Cardiac muscle cell (in vitro differentiated cells and primary cell): Measurements from ENCODE around the gene PIEZO1. TPM values are rescaled to one million over a fixed set of nuclear protein-coding genes. Genes with fewer than 3 reads are reported as not detected.
A peak's percentile ranks its signal among the peaks of the same experiment; 100 is the strongest.

Experiments
- DNase-seq, 2 donors: peaks; one replicate each; pipeline versions ENCODE4 v3.0.0 to v3.0.0-alpha.2; 2010 to 2017; ENCODE audit warnings: low read depth in 1 of 2, low spot score in 1 of 2
- H3K27ac ChIP-seq: fragments of 200-600 bp; sonication (generic); 2 replicates; pipeline ENCODE4 v1.5.1; 2016
- H3K27me3 ChIP-seq: fragments of 200-600 bp; sonication (generic); 2 replicates; pipeline ENCODE4 v1.6.0; 2016; ENCODE audit warnings: control low read depth
- H3K36me3 ChIP-seq: fragments of 200-600 bp; sonication (generic); 2 replicates; pipeline ENCODE4 v1.5.1; 2016; ENCODE audit warnings: control low read depth
- H3K4me1 ChIP-seq: fragments of 200-600 bp; sonication (generic); 2 replicates; pipeline ENCODE4 v1.8.1; 2017; ENCODE audit warnings: low read depth, mild to moderate bottlenecking, mixed run types
- H3K4me3 ChIP-seq: fragments of 200-600 bp; sonication (generic); 2 replicates; pipeline ENCODE4 v1.5.1; 2016; ENCODE audit warnings: mild to moderate bottlenecking
- H3K9me3 ChIP-seq: fragments of 200-600 bp; sonication (generic); 2 replicates; pipeline ENCODE4 v1.5.1; 2017; ENCODE audit warnings: low read depth, mild to moderate bottlenecking, control low read depth
- polyA plus RNA-seq: library from polyadenylated mRNA; unstranded; fragments of >200 nt; fragmentation: Nextera tagmentation; extraction: Ambion mirVana; gene quantifications from 2 replicates; pipeline ENCODE4 v1.2.1, GENCODE V29; 2016
- total RNA-seq: library from RNA; depleted of rRNA; stranded (reverse); fragments of >200 nt; gene quantifications from 2 replicates; pipeline ENCODE4 v1.2.3, GENCODE V29; 2016
- TF ChIP-seq, protein P1 (sequence below): IDR thresholded peaks from 2 replicates; pipeline ENCODE4 v1.5.1; 2012; ENCODE audit warnings: low read depth, mild to moderate bottlenecking, low read length

PIEZO1 gene
- total and polyA plus RNA-seq, 2 experiments from 2014 or later = 32.7 to 121 TPM

DNA sequence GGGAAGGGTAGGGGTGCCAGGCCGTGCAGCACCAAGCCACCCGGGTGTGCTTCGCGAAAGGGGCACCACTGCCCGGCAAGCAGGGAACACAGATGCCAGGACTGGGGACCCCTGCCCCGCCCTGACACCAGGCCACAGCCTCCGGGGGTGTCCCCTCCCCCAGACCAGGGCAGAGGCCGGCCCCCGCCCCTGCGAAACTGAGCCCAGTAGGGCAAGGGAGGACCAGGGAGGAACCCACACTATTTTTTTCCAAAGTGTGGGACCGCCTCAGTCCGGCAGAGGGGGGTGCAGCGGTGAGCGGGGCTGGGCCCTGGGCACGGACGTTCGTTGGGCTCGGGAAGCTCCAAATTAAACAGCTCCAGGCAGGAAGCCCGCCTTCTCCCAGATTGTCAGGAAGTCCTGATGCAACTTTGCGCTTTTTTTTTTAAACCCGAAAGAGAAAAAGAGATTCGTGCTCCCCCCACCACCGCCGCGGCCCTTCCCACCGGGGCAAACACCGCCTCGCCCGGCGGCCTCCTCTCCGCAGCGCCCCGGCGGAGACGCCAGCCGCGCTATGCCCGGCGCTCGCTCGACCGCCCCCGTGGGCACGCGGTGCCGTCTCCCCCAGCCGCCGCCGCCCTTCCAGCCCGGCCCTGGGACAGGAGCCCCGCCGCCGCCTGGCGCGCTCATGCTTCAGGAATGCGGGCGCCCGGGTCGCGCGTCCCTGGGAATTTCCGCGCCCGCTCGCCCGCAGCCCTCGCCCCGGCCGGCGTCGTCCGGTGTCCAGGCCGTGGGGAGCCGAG lies 755 bp downstream of the PIEZO1 start:
- peak; percentile 82 to 88 for DNase-seq
- Histone ChIP-seq H3K4me1 (peaks cover 17% of the 10 kb centered on the region), H3K4me3 (peak overlapping the region; percentile 68), H3K27me3 (no peaks in the 10 kb centered on the region), H3K27ac (peak overlapping the region; percentile 70), H3K36me3 (no peaks in the 10 kb centered on the region), H3K9me3 (no peaks in the 10 kb centered on the region)
- TF ChIP-seq, protein P1, sequence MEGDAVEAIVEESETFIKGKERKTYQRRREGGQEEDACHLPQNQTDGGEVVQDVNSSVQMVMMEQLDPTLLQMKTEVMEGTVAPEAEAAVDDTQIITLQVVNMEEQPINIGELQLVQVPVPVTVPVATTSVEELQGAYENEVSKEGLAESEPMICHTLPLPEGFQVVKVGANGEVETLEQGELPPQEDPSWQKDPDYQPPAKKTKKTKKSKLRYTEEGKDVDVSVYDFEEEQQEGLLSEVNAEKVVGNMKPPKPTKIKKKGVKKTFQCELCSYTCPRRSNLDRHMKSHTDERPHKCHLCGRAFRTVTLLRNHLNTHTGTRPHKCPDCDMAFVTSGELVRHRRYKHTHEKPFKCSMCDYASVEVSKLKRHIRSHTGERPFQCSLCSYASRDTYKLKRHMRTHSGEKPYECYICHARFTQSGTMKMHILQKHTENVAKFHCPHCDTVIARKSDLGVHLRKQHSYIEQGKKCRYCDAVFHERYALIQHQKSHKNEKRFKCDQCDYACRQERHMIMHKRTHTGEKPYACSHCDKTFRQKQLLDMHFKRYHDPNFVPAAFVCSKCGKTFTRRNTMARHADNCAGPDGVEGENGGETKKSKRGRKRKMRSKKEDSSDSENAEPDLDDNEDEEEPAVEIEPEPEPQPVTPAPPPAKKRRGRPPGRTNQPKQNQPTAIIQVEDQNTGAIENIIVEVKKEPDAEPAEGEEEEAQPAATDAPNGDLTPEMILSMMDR = peak; percentile 56

DNA sequence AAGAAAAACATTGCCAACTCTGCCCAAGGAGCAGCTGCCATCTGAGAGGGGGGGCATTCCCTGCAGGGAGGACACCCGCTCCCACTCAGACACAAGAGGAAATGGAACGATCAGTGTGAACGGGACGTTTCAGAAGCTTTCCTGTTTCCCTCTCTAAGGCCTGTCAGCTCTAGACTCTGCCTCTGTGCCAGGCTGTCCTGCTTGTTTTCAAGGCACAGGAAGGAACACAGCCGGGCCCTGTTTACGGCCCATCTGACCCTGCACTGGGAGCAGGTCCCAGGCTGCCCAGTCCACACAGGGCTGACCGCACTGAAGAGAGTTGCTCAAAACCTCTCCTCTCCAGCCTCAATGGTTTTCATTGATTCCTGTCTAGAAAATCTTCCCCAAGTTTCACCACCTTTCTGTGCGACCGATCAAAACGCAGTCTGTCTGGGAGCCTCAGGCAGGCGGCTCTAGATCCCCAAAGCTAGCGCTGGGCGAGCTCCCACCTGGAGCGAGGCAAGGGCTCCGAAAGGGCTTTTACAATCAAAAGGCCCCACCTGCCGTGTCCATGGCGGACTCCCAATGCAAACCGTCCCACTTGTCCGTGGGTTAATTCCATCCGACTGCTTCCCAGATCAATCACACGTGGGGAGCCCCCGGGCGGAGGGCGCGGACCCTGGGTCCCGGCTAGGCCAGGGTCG lies 1.5 kb downstream of the PIEZO1 start:
- DNase-seq = peak in 1 of 2 donors; percentile 45
- Histone ChIP-seq H3K27ac (peak overlapping the region; percentile 70), H3K36me3 (no peaks in the 10 kb centered on the region), H3K4me3 (no peak overlapping the region), H3K9me3 (no peaks in the 10 kb centered on the region), H3K4me1 (peaks cover 17% of the 10 kb centered on the region), H3K27me3 (no peaks in the 10 kb centered on the region)
- TF ChIP-seq, protein P1 = no peak

DNA sequence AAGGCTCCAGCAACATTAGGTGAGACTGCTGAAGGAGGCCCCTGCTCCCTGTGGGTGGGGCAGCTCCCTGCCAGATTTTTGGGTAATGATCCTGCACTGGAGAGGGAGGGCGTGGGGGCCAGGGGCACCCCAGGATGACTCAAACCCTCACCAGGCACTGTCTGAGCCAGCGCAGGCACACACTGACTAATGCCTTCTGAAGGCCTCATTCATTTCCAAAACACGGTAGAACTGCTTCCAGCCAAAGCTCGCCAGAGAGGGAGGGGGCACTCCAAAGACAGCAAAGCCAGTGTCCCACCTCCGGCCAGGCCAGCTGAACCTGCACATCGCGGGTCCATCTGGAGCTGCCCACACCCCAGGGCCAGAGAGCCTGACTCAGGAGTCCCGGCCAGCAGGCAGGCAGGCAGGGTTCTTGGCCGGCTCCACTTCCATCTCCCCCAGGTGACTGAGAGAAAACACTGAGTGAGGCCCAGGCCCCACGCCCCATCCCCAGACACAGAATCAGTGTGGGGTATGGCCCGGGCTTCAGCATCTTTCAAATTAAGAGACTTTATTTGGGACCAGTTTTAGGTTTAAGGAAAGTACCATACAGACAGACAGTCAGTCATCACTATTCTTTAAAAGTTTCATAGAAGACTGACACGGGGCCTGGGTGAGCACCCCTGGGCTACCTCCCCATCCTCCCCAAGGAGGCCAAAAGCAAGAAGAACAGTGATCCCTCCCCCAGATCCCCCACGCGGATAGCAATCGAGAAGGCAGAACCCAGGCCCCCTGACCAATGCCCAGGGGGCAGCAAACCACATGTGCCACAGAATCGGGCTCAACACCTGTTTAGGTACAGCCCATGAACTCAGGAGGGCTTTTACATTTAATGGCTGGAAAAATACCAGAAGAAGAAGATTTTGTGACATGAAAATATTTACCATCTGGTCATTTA lies 2.3 kb downstream of the PIEZO1 start:
- peak in 1 of 2 donors; percentile 27 for DNase-seq
- Histone ChIP-seq H3K27me3 (no peaks in the 10 kb centered on the region), H3K4me1 (peaks cover 17% of the 10 kb centered on the region), H3K36me3 (no peaks in the 10 kb centered on the region), H3K9me3 (no peaks in the 10 kb centered on the region), H3K4me3 (no peak overlapping the region), H3K27ac (peak overlapping the region; percentile 70)
- TF ChIP-seq, protein P1 = no peak

DNA sequence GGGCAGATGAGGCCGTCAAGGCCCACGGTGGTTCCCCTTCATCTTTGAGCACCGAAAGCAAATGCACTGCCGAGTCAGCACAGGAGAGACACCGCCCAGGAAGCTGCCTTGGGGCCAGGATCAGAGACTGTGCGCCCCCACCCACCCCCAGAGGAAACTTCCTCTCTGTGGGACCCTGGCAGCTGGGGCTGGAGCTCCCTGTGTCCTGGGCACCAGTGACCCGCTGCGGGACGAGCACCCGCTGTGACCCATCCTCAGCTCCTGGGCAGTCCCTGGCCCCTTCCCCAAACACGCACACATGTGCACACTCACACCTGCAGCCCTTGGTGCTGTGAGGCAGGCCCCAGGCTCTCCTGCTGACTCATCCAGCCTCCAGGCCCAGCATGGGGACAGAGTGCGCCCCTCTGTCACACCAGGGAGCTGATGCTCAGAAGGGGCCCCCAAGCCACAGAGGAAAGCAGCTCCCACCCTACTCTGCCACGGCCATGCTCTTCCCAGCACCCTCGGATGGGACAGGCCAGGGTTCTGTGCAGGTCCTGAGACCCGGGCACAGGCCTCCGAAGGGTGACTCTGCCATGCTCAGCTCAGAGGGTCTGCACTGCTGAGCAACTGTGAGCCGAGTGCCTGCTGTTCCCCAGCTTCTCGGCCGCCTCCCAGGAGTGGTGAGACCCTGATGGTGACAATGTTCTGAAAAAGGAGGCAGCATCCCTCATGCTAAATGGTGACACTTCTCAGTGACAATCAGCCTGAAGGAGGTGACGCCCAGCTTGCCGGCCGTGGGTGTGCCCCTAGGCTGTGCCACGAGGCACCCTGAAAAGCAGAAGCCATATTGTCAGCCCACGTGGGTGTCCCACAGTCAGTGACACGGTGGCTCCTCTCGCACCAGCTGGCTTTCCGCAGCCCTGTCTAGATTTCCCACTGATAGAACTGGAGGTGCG lies 3.6 kb downstream of the PIEZO1 start:
- no peak overlapping the region for H3K27ac ChIP-seq

More for the DNA sequence above, 3.6 kb downstream of the PIEZO1 start:
- H3K4me1 ChIP-seq = peaks cover 17% of the 10 kb centered on the region
- H3K27me3 ChIP-seq = no peaks in the 10 kb centered on the region
- DNase-seq = no peak
- H3K9me3 ChIP-seq = no peaks in the 10 kb centered on the region
- TF ChIP-seq, protein P1 = no peak
- H3K4me3 ChIP-seq = no peak overlapping the region
- H3K36me3 ChIP-seq = no peaks in the 10 kb centered on the region
